ENCODE data around the gene MRPL18.

GRCh38 chr6:159833997-159834603, 43.8 kb downstream of the MRPL18 start:
- TF ChIP-seq POLR2A (IDR thresholded peaks at IDR 0.05; ENCODE audit: low read length) = no peak
- TF ChIP-seq GATA1 (IDR thresholded peaks at IDR 0.05; ENCODE audit: low read depth, low read length) = no peak
